T-helper 9 cell (primary cell): ENCODE data around the gene LAMTOR2.
A peak's percentile ranks its signal among the peaks of the same experiment; 100 is the strongest.
"Not testable (repeated sequence)": the region's sequence is repeated elsewhere in the genome, so short reads cannot be mapped to it uniquely, and the experiment has no call there.

Experiments
- DNase-seq: peaks from one replicate; pipeline ENCODE4 v3.0.0-alpha.2; 2020
- total RNA-seq, 2 donors: gene quantifications; one replicate each; lab custom pipeline; 2026; lab: John Stamatoyannopoulos, UW

The LAMTOR2 gene
- 10.4 to 22.2 reads per million in 2 donors for total RNA-seq

DNA sequence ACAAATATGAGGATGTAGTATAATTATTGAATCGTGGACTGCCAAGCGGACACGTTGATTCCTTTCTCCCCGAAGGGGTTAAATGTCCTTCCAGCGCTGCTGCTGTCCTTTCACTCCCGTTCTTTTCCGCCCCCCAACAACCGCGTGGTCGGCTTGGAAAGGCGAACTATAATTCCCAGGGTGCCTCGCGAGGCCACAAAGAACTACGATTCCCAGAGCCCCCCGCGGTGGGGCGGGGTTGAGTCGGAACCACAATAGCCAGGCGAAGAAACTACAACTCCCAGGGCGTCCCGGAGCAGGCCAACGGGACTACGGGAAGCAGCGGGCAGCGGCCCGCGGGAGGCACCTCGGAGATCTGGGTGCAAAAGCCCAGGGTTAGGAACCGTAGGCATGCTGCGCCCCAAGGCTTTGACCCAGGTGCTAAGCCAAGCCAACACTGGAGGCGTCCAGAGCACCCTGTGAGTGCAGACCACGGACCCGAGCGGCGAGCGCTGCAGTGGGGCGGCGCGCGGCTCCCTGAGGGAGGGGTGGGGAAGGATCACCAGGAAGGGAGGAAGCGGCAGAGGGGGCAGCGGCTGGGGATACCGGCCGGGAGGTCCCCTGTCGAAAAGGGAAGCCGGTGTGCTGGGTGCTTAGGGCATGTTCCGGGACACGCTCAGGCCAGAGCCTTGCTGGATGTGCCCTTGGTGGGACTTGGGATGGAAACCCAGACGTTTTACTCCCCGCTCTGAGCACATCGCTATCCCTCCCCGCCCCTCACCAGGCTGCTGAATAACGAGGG, at the start of gene LAMTOR2:
Gene LAMTOR2 (plus strand): TSS at position 283 of the 781 bp plus-strand sequence. CDS start 108 bp downstream, at position 391.
- DNase-seq = peak; percentile 93

- no peak for DNase-seq
These were observed 49.6 kb upstream of the LAMTOR2 start for GRCh38 chr1:156004843-156005584.

GRCh38 chr1:156006666-156007376, 47.8 kb upstream of the LAMTOR2 start:
- DNase-seq = no peak

- DNase-seq = no peak
These were observed 45.2 kb upstream of the LAMTOR2 start for GRCh38 chr1:156009404-156009803.

GRCh38 chr1:156012051-156012817, 42.3 kb upstream of the LAMTOR2 start:
- no peak for DNase-seq

DNA sequence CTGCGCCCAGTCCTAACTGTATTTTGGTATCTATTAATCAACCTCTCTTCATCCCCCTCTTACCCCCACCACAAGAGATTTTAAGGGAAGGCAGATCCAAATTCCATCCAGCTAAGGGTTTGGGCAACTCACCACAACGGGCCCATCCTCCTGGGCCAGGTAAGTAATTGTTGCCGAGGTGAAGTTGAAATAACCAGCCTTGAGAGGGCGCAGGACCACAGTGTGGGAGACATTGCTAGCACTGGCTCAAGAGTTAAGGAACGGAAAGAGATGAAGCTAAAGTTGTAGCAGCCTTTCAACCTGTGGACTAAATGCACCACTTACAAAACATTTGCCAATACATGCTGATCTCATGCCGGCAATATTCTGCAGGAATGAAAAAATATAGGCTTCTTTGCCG, 39.8 kb upstream of the LAMTOR2 start:
- no peak for DNase-seq

DNA sequence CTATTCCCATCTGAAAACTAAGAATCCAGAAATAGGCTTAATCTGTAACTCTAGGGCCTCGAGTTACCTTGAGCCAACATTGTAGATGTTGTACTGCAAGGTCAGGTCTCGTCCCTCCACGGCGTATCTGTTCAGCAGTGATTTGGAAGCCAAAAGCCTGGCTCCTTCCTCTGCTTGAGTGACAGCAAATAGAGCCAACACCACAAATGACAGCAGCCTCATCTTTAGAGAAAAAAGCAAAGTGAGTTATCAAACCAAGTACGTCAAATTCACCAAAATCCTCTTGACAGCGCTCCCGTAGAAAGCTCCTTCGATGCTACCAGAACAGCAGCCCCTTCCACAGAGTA, 34.7 kb upstream of the LAMTOR2 start:
- no peak for DNase-seq

DNA sequence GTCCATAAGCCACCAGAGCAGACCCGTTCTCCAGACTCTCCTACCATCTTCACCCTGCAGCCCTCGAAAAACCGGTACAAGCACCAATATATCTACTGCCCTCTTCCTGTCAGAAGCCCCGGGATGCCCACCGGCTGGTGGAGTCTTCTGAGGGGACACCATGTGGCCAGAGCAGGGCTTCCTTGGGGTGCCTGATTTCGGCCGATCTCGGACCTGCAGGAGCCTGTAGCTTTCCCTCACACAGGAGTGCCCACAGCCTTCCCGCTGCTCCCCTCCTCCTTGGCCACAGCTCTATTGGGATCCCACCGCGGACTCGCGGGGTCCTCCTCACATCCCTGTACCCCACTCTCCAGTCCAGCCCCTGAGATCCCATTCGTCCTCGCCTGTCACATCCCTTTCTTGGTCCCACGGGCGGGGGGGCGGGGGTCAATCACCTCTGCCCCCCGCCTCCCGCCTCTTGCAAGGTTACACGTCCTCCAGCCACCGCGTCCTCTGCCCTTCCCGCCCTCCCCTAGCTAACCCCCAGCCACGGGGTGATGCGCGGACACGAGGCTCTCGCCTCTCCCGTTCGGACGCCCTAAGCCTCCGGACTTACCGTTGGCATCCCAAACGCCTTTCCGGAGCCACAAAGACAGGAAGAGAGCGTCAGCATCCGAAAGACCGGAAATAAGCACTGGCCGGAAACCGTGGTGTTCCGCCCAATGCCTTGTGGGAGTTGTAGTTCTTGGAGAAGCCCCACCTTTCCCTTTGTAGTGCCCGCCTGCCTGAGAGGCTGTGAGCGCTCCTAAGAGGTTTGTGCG, 34.1 kb upstream of the LAMTOR2 start, which contains the start of gene SSR2:
Gene SSR2 (minus strand): TSS at position 659 of the 800 bp plus-strand sequence. CDS start 784 bp downstream, outside the sequence.
- DNase-seq = peak; percentile 73

- DNase-seq = no peak
These were observed 33.5 kb upstream of the LAMTOR2 start for GRCh38 chr1:156021093-156021428.

DNA sequence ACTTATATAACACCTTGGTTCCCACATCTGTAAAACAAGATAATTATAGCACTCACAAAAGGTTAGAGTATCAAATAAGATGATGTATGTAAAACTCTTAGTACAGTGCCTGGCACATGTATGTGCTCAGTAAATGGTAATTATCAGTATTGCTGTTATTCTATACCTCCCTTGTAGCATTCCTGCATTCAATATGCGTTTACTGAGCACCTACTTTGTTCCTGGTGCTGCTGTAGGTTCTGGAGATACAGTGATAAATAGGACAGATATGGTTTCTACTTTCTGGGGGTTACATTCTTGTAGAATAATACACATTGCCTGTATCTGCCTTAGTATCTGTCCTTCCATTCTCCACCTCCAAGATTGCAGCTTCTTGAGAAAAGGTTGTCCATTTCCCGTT, 32.6 kb upstream of the LAMTOR2 start:
- DNase-seq = no peak

GRCh38 chr1:156024801-156025200, 29.8 kb upstream of the LAMTOR2 start:
- DNase-seq = no peak

DNA sequence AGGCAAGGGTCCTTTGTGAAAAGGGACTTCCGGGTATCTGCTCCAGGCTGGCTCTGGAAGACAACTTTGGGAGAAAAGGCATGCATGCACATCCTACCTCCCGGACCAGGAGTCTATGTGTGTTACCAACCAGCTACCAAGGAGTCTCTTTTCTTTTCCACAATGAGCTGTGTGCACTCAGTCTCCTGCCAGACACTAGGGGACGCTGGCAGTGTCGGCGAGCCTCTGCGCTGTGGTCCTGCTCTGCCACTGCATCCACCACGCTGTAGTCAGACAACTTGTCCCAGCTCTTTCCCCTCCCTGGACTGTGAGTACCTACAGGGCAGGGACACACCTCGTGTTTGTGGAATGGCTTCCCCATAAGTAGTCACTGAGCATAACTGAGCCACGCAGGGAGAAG, 28.7 kb upstream of the LAMTOR2 start:
- no peak for DNase-seq

DNA sequence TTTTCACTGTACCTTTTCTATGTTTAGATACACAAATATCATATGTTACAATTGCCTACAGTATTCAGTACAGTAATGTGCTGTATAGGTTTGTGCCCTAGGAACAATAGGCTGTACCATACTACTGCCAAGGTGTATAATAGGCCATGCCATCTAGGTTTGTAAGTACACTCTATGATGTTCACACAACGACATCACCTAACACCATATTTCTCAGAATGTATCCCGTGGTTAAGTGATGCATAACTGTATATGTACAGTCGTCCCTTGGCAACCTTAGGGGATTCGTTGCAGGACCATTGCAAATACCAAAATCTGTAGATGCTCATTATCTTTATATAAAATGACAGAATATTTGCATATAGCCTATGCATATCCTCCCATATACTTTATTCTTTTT, 28.0 kb upstream of the LAMTOR2 start:
- no peak for DNase-seq

GRCh38 chr1:156033011-156033410, 21.6 kb upstream of the LAMTOR2 start:
- no peak for DNase-seq

GRCh38 chr1:156034991-156035390, 19.6 kb upstream of the LAMTOR2 start:
- DNase-seq = not testable (repeated sequence)

GRCh38 chr1:156042828-156043227, 11.8 kb upstream of the LAMTOR2 start:
- no peak for DNase-seq

DNA sequence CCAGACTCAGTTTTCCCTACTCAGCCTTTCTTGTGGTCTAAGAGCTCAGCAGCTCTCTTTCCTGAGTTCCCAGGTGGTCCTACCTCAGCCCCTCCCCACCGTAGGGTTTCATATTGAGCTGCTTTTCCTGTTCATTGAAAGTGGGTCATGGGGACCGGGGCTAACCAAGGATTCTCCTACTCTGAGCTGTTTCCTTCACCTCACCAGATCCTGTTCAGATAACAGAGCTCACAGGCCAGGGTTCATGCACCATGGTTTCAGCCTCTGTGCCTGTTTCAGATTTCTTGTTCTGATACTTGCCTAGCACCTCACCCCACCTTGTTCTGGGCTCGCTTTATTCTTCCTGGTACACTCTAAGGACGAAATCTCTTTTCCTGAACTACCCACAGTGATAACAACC, 9.5 kb upstream of the LAMTOR2 start:
- no peak for DNase-seq

DNA sequence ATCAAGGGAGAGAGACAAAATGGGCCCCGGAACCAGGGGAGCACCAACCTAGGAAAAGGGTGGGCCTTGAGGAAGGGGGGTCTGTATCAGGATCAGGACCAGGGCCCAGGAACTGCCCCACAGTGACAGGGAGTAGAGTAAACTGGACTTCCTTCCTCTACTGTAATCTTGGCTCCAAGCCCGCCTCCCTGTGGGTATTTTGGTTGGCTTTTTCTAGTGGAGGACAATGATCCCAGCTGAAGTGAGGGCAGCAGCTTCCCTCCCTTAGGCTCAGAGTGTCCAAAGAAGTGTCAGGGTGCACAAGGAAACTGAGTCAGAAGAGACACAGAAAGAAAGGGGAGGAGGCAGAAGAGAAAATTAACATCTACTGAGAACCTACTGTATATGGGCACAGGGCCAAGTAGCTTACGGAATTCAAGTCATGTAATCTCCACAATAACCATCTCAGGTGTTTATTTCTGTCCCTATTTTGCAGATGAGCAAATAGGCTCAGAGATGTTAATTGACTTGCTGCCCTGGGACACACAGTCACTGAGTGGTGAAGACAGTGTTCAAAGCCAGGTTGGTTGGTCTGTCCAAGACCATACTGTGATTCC, 5.8 kb upstream of the LAMTOR2 start:
- DNase-seq = no peak

DNA sequence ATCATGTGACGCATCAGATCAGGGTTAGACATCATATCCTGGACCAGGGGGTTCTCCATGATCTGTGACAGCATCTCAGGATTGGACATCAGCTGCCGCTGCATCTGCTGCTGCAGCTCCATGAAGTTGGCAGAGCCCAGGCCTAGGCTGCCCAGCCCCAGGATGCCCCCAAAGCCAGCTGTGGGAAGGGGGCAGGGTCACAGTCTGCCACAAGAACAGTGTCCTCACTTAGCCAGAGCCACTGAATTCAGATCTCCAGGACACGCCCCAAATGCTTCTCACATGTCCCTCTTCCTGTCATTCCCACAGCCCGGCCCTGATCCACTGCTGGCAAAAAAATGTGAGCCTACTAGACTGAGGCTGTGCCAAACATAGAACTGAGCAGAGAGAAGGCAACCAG, 4.2 kb upstream of the LAMTOR2 start:
- DNase-seq = no peak

- DNase-seq = no peak
These were observed 3.4 kb upstream of the LAMTOR2 start for GRCh38 chr1:156051011-156051725.
